GM18526 (cell line): ENCODE results near the gene TMEM266.

Source experiments
- POLR2A ChIP-seq: IDR thresholded peaks from 3 replicates; pipeline ENCODE4 v1.6.1; 2011; ENCODE audit not compliant: insufficient read length; ENCODE audit errors: extremely low read depth

The TMEM266 gene

GRCh38 chr15:76101655-76102054, 41.9 kb downstream of the TMEM266 start:
- no peak for TF ChIP-seq POLR2A

- TF ChIP-seq POLR2A, result no peak
Measured at GRCh38 chr15:76105391-76105790, 45.6 kb downstream of the TMEM266 start.

GRCh38 chr15:76105911-76106310, 46.1 kb downstream of the TMEM266 start:
- TF ChIP-seq POLR2A, result no peak

- TF ChIP-seq POLR2A, result no peak
Measured at GRCh38 chr15:76107169-76107568, 47.4 kb downstream of the TMEM266 start.

GRCh38 chr15:76108021-76108723, 48.4 kb downstream of the TMEM266 start:
- TF ChIP-seq POLR2A, result no peak

GRCh38 chr15:76109046-76109445, 49.3 kb downstream of the TMEM266 start:
- TF ChIP-seq POLR2A, result no peak

GRCh38 chr15:76114561-76114960, 54.8 kb downstream of the TMEM266 start:
- no peak for TF ChIP-seq POLR2A

GRCh38 chr15:76116138-76116885, 56.5 kb downstream of the TMEM266 start:
- no peak for TF ChIP-seq POLR2A

GRCh38 chr15:76117181-76117580, 57.4 kb downstream of the TMEM266 start:
- TF ChIP-seq POLR2A, result no peak

GRCh38 chr15:76118767-76119166, 59.0 kb downstream of the TMEM266 start:
- no peak for TF ChIP-seq POLR2A

GRCh38 chr15:76123031-76123430, 63.2 kb downstream of the TMEM266 start:
- no peak for TF ChIP-seq POLR2A

GRCh38 chr15:76127169-76127568, 67.4 kb downstream of the TMEM266 start:
- TF ChIP-seq POLR2A, result no peak

GRCh38 chr15:76127880-76128279, 68.1 kb downstream of the TMEM266 start:
- TF ChIP-seq POLR2A, result no peak

- TF ChIP-seq POLR2A, result no peak
Measured at GRCh38 chr15:76134537-76134936, 74.8 kb downstream of the TMEM266 start.

- TF ChIP-seq POLR2A, result no peak
Measured at GRCh38 chr15:76135516-76135915, 75.7 kb downstream of the TMEM266 start.

- no peak for TF ChIP-seq POLR2A
Measured at GRCh38 chr15:76138436-76138835, 78.7 kb downstream of the TMEM266 start.
